Measurements from ENCODE around the gene C1orf21.

The C1orf21 gene

GRCh38 chr1:184392779-184393522 is 6.1 kb downstream of the C1orf21 start:
- Histone ChIP-seq H3K27me3 (replicated peaks; ENCODE audit: control insufficient read depth, insufficient read depth, low read length, poor library complexity, severe bottlenecking) (no peaks in the 10 kb centered on the region), H3K9me3 (ENCODE audit: control insufficient read depth, low read length) (no peaks in the 10 kb centered on the region), H3K4me1 (ENCODE audit: control insufficient read depth, insufficient read depth, low read length, poor library complexity, severe bottlenecking) (peaks cover 1% of the 10 kb centered on the region), H3K27ac (ENCODE audit: insufficient read depth, low read length, poor library complexity, severe bottlenecking) (no peak overlapping the region), H3K36me3 (ENCODE audit: control insufficient read depth, insufficient read depth, low read length) (no peaks in the 10 kb centered on the region), H3K4me3 (ENCODE audit: insufficient read depth, low read depth, low read length, poor library complexity, severe bottlenecking) (no peak overlapping the region)
- no peak for DNase-seq

- Histone ChIP-seq H3K4me3 (ENCODE audit: insufficient read depth, low read depth, low read length, poor library complexity, severe bottlenecking) (no peak overlapping the region), H3K4me1 (ENCODE audit: control insufficient read depth, insufficient read depth, low read length, poor library complexity, severe bottlenecking) (no peaks in the 10 kb centered on the region), H3K36me3 (ENCODE audit: control insufficient read depth, insufficient read depth, low read length) (no peaks in the 10 kb centered on the region), H3K9me3 (ENCODE audit: control insufficient read depth, low read length) (no peaks in the 10 kb centered on the region), H3K27me3 (replicated peaks; ENCODE audit: control insufficient read depth, insufficient read depth, low read length, poor library complexity, severe bottlenecking) (no peaks in the 10 kb centered on the region), H3K27ac (ENCODE audit: insufficient read depth, low read length, poor library complexity, severe bottlenecking) (no peak overlapping the region)
- no peak for DNase-seq
These were observed 7.1 kb downstream of the C1orf21 start for GRCh38 chr1:184393962-184394361.

- Histone ChIP-seq H3K4me1 (ENCODE audit: control insufficient read depth, insufficient read depth, low read length, poor library complexity, severe bottlenecking) (no peaks in the 10 kb centered on the region), H3K27ac (ENCODE audit: insufficient read depth, low read length, poor library complexity, severe bottlenecking) (no peak overlapping the region), H3K4me3 (ENCODE audit: insufficient read depth, low read depth, low read length, poor library complexity, severe bottlenecking) (no peak overlapping the region), H3K36me3 (ENCODE audit: control insufficient read depth, insufficient read depth, low read length) (no peaks in the 10 kb centered on the region), H3K9me3 (ENCODE audit: control insufficient read depth, low read length) (no peaks in the 10 kb centered on the region), H3K27me3 (replicated peaks; ENCODE audit: control insufficient read depth, insufficient read depth, low read length, poor library complexity, severe bottlenecking) (no peaks in the 10 kb centered on the region)
- DNase-seq, result no peak
These were observed 8.5 kb downstream of the C1orf21 start for GRCh38 chr1:184395370-184395769.

GRCh38 chr1:184395937-184396480 is 9.2 kb downstream of the C1orf21 start:
- DNase-seq, result no peak

GRCh38 chr1:184399192-184399847 is 12.5 kb downstream of the C1orf21 start:
- H3K27ac ChIP-seq (ENCODE audit: insufficient read depth, low read length, poor library complexity, severe bottlenecking), result no peak overlapping the region
- H3K36me3 ChIP-seq (ENCODE audit: control insufficient read depth, insufficient read depth, low read length), result no peaks in the 10 kb centered on the region
- H3K9me3 ChIP-seq (ENCODE audit: control insufficient read depth, low read length), result no peaks in the 10 kb centered on the region
- DNase-seq, result no peak
- H3K4me3 ChIP-seq (ENCODE audit: insufficient read depth, low read depth, low read length, poor library complexity, severe bottlenecking), result no peak overlapping the region
- H3K27me3 ChIP-seq (replicated peaks; ENCODE audit: control insufficient read depth, insufficient read depth, low read length, poor library complexity, severe bottlenecking), result no peaks in the 10 kb centered on the region
- H3K4me1 ChIP-seq (ENCODE audit: control insufficient read depth, insufficient read depth, low read length, poor library complexity, severe bottlenecking), result no peaks in the 10 kb centered on the region

More at GRCh38 chr1:184395937-184396480, 9.2 kb downstream of the C1orf21 start:
- Histone ChIP-seq H3K27me3 (replicated peaks; ENCODE audit: control insufficient read depth, insufficient read depth, low read length, poor library complexity, severe bottlenecking) (no peaks in the 10 kb centered on the region), H3K9me3 (ENCODE audit: control insufficient read depth, low read length) (no peaks in the 10 kb centered on the region), H3K36me3 (ENCODE audit: control insufficient read depth, insufficient read depth, low read length) (no peaks in the 10 kb centered on the region), H3K4me3 (ENCODE audit: insufficient read depth, low read depth, low read length, poor library complexity, severe bottlenecking) (no peak overlapping the region), H3K4me1 (ENCODE audit: control insufficient read depth, insufficient read depth, low read length, poor library complexity, severe bottlenecking) (no peaks in the 10 kb centered on the region), H3K27ac (ENCODE audit: insufficient read depth, low read length, poor library complexity, severe bottlenecking) (no peak overlapping the region)

GRCh38 chr1:184403961-184404726 is 17.3 kb downstream of the C1orf21 start:
- H3K4me1 ChIP-seq (ENCODE audit: control insufficient read depth, insufficient read depth, low read length, poor library complexity, severe bottlenecking), result no peaks in the 10 kb centered on the region

GRCh38 chr1:184404727-184405027 is 17.8 kb downstream of the C1orf21 start:
- no peak for DNase-seq
- H3K9me3 ChIP-seq (ENCODE audit: control insufficient read depth, low read length), result no peaks in the 10 kb centered on the region

More at GRCh38 chr1:184403961-184404726, 17.3 kb downstream of the C1orf21 start:
- Histone ChIP-seq H3K9me3 (ENCODE audit: control insufficient read depth, low read length) (no peaks in the 10 kb centered on the region), H3K27ac (ENCODE audit: insufficient read depth, low read length, poor library complexity, severe bottlenecking) (no peak overlapping the region), H3K4me3 (ENCODE audit: insufficient read depth, low read depth, low read length, poor library complexity, severe bottlenecking) (no peak overlapping the region), H3K36me3 (ENCODE audit: control insufficient read depth, insufficient read depth, low read length) (no peaks in the 10 kb centered on the region), H3K27me3 (replicated peaks; ENCODE audit: control insufficient read depth, insufficient read depth, low read length, poor library complexity, severe bottlenecking) (no peaks in the 10 kb centered on the region)
- DNase-seq, result no peak

GRCh38 chr1:184405094-184405800 is 18.4 kb downstream of the C1orf21 start:
- Histone ChIP-seq H3K4me1 (ENCODE audit: control insufficient read depth, insufficient read depth, low read length, poor library complexity, severe bottlenecking) (no peaks in the 10 kb centered on the region), H3K9me3 (ENCODE audit: control insufficient read depth, low read length) (no peaks in the 10 kb centered on the region), H3K27me3 (replicated peaks; ENCODE audit: control insufficient read depth, insufficient read depth, low read length, poor library complexity, severe bottlenecking) (no peaks in the 10 kb centered on the region), H3K4me3 (ENCODE audit: insufficient read depth, low read depth, low read length, poor library complexity, severe bottlenecking) (no peak overlapping the region), H3K27ac (ENCODE audit: insufficient read depth, low read length, poor library complexity, severe bottlenecking) (no peak overlapping the region), H3K36me3 (ENCODE audit: control insufficient read depth, insufficient read depth, low read length) (no peaks in the 10 kb centered on the region)
- no peak for DNase-seq

More at GRCh38 chr1:184404727-184405027, 17.8 kb downstream of the C1orf21 start:
- H3K4me1 ChIP-seq (ENCODE audit: control insufficient read depth, insufficient read depth, low read length, poor library complexity, severe bottlenecking), result no peaks in the 10 kb centered on the region
- no peaks in the 10 kb centered on the region for H3K27me3 ChIP-seq (replicated peaks; ENCODE audit: control insufficient read depth, insufficient read depth, low read length, poor library complexity, severe bottlenecking)
- no peak overlapping the region for H3K27ac ChIP-seq (ENCODE audit: insufficient read depth, low read length, poor library complexity, severe bottlenecking)
- H3K36me3 ChIP-seq (ENCODE audit: control insufficient read depth, insufficient read depth, low read length), result no peaks in the 10 kb centered on the region
- no peak overlapping the region for H3K4me3 ChIP-seq (ENCODE audit: insufficient read depth, low read depth, low read length, poor library complexity, severe bottlenecking)

GRCh38 chr1:184405801-184406142 is 18.9 kb downstream of the C1orf21 start:
- Histone ChIP-seq H3K27ac (ENCODE audit: insufficient read depth, low read length, poor library complexity, severe bottlenecking) (no peak overlapping the region), H3K4me3 (ENCODE audit: insufficient read depth, low read depth, low read length, poor library complexity, severe bottlenecking) (no peak overlapping the region), H3K36me3 (ENCODE audit: control insufficient read depth, insufficient read depth, low read length) (no peaks in the 10 kb centered on the region), H3K9me3 (ENCODE audit: control insufficient read depth, low read length) (no peaks in the 10 kb centered on the region), H3K27me3 (replicated peaks; ENCODE audit: control insufficient read depth, insufficient read depth, low read length, poor library complexity, severe bottlenecking) (no peaks in the 10 kb centered on the region), H3K4me1 (ENCODE audit: control insufficient read depth, insufficient read depth, low read length, poor library complexity, severe bottlenecking) (no peaks in the 10 kb centered on the region)
- DNase-seq, result no peak

Measured in effector memory CD4-positive, alpha-beta T cell (primary cell).